K562 (cell line): ENCODE results near the gene TMEM81. TPM values are rescaled to one million over a fixed set of nuclear protein-coding genes. Genes with fewer than 3 reads are reported as not detected.

Experiments used
- CBFA2T2 ChIP-seq: fragments of 450-650 bp; conservative IDR thresholded peaks from 2 replicates; pipeline ENCODE4 v1.6.1; 2017; ENCODE audit warnings: mild to moderate bottlenecking
- CBX8 ChIP-seq: fragments of 200-600 bp; sonication (generic); IDR thresholded peaks from 2 replicates; pipeline ENCODE4 v1.6.1; 2012; ENCODE audit warnings: borderline replicate concordance, mixed run types, low read depth, mild to moderate bottlenecking, moderate library complexity, mixed read lengths, low read length, control low read depth, inconsistent platforms; ENCODE audit not compliant: poor library complexity, severe bottlenecking; ENCODE audit errors: extremely low read depth
- E4F1 ChIP-seq: fragments of 250-450 bp; sonication (Bioruptor Pico); IDR thresholded peaks from 2 replicates; pipeline ENCODE4 v1.5.0; 2021; ENCODE audit warnings: mild to moderate bottlenecking, borderline replicate concordance
- KLF6 ChIP-seq: fragments of 250-450 bp; sonication (Bioruptor Pico); IDR thresholded peaks from 2 replicates; pipeline ENCODE4 v1.4.0; 2020; ENCODE audit warnings: mild to moderate bottlenecking, moderate library complexity, borderline replicate concordance
- SUPT5H ChIP-seq: fragments of 450-650 bp; IDR thresholded peaks from 2 replicates; pipeline ENCODE4 v1.6.1; 2016
- TCF3 ChIP-seq: sonication (generic); formaldehyde crosslinking; IDR thresholded peaks from 2 replicates; pipeline ENCODE4 v1.4.0; 2020; ENCODE audit warnings: mild to moderate bottlenecking, missing genetic modification reagents
- ZEB2 ChIP-seq: fragments of 450-650 bp; IDR thresholded peaks from 2 replicates; pipeline ENCODE4 v1.6.1; 2016
- ZKSCAN3 ChIP-seq: fragments of 250-450 bp; sonication (Bioruptor Pico); IDR thresholded peaks from 2 replicates; pipeline ENCODE4 v1.4.0; 2020
- polyA plus RNA-seq, 8 experiments: library from polyadenylated mRNA; depleted of rRNA in 4 of 8; stranded (reverse) in 5 of 8; unstranded in 3 of 8; fragments of >200 nt; fragmentation: Nextera tagmentation in 2 of 8; fragmentation: Illumina TruSeq in 1 of 8; extraction: Ambion mirVana in 2 of 8; extraction: Trizol in 1 of 8; gene quantifications; 2 replicates each; pipeline versions ENCODE4 v1.2.1 to v1.2.3, GENCODE V29; 2011 to 2014; ENCODE audit warnings: inconsistent platforms in 1 of 8, missing spikeins in 1 of 8
- total RNA-seq, 7 experiments: library from RNA; depleted of rRNA in 6 of 7; stranded (reverse); fragments of >200 nt in 6 of 7; fragmentation: Illumina TruSeq in 2 of 7; extraction: Trizol in 2 of 7; gene quantifications; 2 replicates each; pipeline versions ENCODE4 v1.2.1 to v1.2.3, GENCODE V29; 2011 to 2021; ENCODE audit warnings: low replicate concordance in 1 of 7
- TF ChIP-seq, protein P1 (sequence below), 2 experiments: fragments of 450-650 bp; formaldehyde crosslinking in 1 of 2; IDR thresholded peaks; 2 replicates each; pipeline versions ENCODE4 v1.4.0 to v1.6.1; 2014 to 2020; ENCODE audit warnings: mild to moderate bottlenecking in 2 of 2, borderline replicate concordance in 1 of 2, low read depth in 1 of 2

Gene TMEM81
- total and polyA plus RNA-seq, 9 of the 15 experiments (the other 6 are each of a cell fraction or from before 2014, with no cell fraction given): 3.2 to 6.1 (median 4.4) TPM

DNA sequence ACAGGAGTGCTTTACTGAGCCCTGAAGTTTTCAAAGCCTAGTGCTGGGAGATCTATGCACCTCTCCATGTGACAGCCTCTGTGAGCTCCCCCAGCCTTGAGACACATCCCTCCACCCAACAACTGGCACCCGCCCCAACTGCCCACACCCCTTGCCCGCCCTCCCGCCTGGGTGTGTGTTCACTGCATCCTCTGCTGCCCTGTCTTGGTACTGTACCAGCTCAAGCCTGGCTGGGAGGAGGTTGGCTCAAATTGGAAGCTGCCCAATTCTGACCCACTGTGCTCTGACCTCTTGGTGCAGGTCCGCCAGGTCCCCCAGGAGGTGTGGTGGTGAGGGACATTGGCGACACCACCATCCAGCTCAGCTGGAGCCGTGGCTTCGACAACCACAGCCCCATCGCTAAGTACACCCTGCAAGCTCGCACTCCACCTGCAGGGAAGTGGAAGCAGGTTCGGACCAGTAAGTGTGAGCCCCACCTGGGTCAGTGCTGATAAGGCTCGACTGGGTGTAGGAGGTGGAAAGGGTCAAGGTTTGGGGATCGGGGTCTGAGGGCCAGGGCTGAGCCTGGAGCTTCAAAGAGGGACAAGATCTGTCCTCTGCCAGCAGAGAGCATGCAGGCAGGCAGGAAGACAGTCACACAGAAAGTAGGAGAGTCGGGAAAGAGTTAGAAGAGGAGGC lies 18.0 kb downstream of the TMEM81 start (continued):
- TF ChIP-seq, protein P1, sequence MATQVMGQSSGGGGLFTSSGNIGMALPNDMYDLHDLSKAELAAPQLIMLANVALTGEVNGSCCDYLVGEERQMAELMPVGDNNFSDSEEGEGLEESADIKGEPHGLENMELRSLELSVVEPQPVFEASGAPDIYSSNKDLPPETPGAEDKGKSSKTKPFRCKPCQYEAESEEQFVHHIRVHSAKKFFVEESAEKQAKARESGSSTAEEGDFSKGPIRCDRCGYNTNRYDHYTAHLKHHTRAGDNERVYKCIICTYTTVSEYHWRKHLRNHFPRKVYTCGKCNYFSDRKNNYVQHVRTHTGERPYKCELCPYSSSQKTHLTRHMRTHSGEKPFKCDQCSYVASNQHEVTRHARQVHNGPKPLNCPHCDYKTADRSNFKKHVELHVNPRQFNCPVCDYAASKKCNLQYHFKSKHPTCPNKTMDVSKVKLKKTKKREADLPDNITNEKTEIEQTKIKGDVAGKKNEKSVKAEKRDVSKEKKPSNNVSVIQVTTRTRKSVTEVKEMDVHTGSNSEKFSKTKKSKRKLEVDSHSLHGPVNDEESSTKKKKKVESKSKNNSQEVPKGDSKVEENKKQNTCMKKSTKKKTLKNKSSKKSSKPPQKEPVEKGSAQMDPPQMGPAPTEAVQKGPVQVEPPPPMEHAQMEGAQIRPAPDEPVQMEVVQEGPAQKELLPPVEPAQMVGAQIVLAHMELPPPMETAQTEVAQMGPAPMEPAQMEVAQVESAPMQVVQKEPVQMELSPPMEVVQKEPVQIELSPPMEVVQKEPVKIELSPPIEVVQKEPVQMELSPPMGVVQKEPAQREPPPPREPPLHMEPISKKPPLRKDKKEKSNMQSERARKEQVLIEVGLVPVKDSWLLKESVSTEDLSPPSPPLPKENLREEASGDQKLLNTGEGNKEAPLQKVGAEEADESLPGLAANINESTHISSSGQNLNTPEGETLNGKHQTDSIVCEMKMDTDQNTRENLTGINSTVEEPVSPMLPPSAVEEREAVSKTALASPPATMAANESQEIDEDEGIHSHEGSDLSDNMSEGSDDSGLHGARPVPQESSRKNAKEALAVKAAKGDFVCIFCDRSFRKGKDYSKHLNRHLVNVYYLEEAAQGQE (IDR thresholded peaks at IDR 0.05; ENCODE audit: borderline replicate concordance): peak; percentile 34; the same call in 1 of the 2 replicates
- TF ChIP-seq, protein P1 (CRISPR knock-in tag; IDR thresholded peaks at IDR 0.05; ENCODE audit: low read depth): no peak
- no peak for TF ChIP-seq ZKSCAN3 (CRISPR knock-in tag)
- no peak for TF ChIP-seq KLF6 (CRISPR knock-in tag)
- no peak for TF ChIP-seq SUPT5H
- no peak for TF ChIP-seq CBX8
- TF ChIP-seq ZEB2: 0 out of 2 replicates have a peak, but pooled peaks have one; percentile 56
- TF ChIP-seq E4F1 (CRISPR knock-in tag): no peak
- 0 out of 2 replicates have a peak, but pooled peaks have one; percentile 14 for TF ChIP-seq CBFA2T2
- TF ChIP-seq TCF3: peak; percentile 60
